Activated gamma-delta T cell (primary cell): ENCODE measurements around the gene DHX8.

Experiments used
- DNase-seq: peaks from one replicate; lab custom pipeline; 2025; lab: John Stamatoyannopoulos, UW

The DHX8 gene

GRCh38 chr17:43574348-43574747, 90.6 kb downstream of the DHX8 start:
- DNase-seq = no peak

GRCh38 chr17:43574896-43575525, 91.2 kb downstream of the DHX8 start:
- DNase-seq = no peak
